Measurements from ENCODE around the gene SELPLG.
"Not testable (repeated sequence)": the region's sequence is repeated elsewhere in the genome, so short reads cannot be mapped to it uniquely, and the experiment has no call there.

The SELPLG gene

GRCh38 chr12:108602209-108602705, 31.4 kb downstream of the SELPLG start:
- DNase-seq = no peak

GRCh38 chr12:108600702-108601007, 33.0 kb downstream of the SELPLG start:
- no peak for DNase-seq

GRCh38 chr12:108599948-108600701, 33.6 kb downstream of the SELPLG start:
- no peak for DNase-seq

- DNase-seq = no peak
Measured at GRCh38 chr12:108599541-108599940, 34.2 kb downstream of the SELPLG start.

GRCh38 chr12:108598553-108599250, 35.0 kb downstream of the SELPLG start:
- no peak for DNase-seq

- no peak for DNase-seq
Measured at GRCh38 chr12:108597559-108598471, 35.9 kb downstream of the SELPLG start, which contains the start of gene TMEM119. Gene TMEM119 (minus strand): TSS chr12:108598084. CDS start chr12:108592383, 5,701 bp downstream.

GRCh38 chr12:108596854-108597558, 36.7 kb downstream of the SELPLG start:
- peak in 2 of 3 experiments; percentile 22 to 44 for DNase-seq

- DNase-seq = no peak
Measured at GRCh38 chr12:108595711-108596647, 37.7 kb downstream of the SELPLG start.

GRCh38 chr12:108594960-108595710, 38.6 kb downstream of the SELPLG start:
- DNase-seq = no peak

- no peak for DNase-seq
Measured at GRCh38 chr12:108594323-108594903, 39.3 kb downstream of the SELPLG start.

GRCh38 chr12:108592033-108592909, 41.4 kb downstream of the SELPLG start:
- no peak for DNase-seq

- no peak for DNase-seq
Measured at GRCh38 chr12:108591267-108591980, 42.3 kb downstream of the SELPLG start.

GRCh38 chr12:108590463-108590862, 43.2 kb downstream of the SELPLG start:
- DNase-seq = not testable (repeated sequence)

- DNase-seq = no peak
Measured at GRCh38 chr12:108589840-108590229, 43.9 kb downstream of the SELPLG start.

- DNase-seq = peak in 1 of 3 experiments; percentile 52
Measured at GRCh38 chr12:108589028-108589839, 44.5 kb downstream of the SELPLG start.

GRCh38 chr12:108587826-108588225, 45.9 kb downstream of the SELPLG start:
- no peak for DNase-seq

GRCh38 chr12:108586306-108586705, 47.4 kb downstream of the SELPLG start:
- no peak for DNase-seq
